Measurements from ENCODE around the gene TSPAN4. TPM values are rescaled to one million over a fixed set of nuclear protein-coding genes. Genes with fewer than 3 reads are reported as not detected.

TSPAN4 gene
- total RNA-seq, 1 experiment from 2014 or later = 50.3 TPM

- H3K4me1 ChIP-seq (ENCODE audit: control insufficient read depth in 1 of 2, insufficient read depth in 2 of 2, low read length in 2 of 2) = peaks cover 5 to 7% of the 10 kb centered on the region in 2 experiments; a peak in 3 of 4 replicates
- ATAC-seq = no peak
- ChIA-PET RAD21 (ENCODE audit: low non-redundant PET in 1 of 2, low total read pairs in 2 of 2, uncharacterized antibody in 2 of 2, unreplicated experiment in 2 of 2) (no interaction called here), POLR2A (interaction anchor here (0.7 kb wide), 1 partner anchor 45 kb away, joined by 4 read pairs; no protein-coding TSS in a partner anchor), CTCF (no interaction called here)
- no peak overlapping the region for H3K9ac ChIP-seq (ENCODE audit: low read length)
- H3K9me3 ChIP-seq (ENCODE audit: control insufficient read depth in 1 of 2, insufficient read depth in 1 of 2, low read depth in 1 of 2, low read length in 2 of 2) = no peaks in the 10 kb centered on the region
- intact Hi-C loops (cut with micrococcal nuclease) = no loop called here
- no peak overlapping the region for H3K27ac ChIP-seq (ENCODE audit: low read depth, low read length)
- H3K4me3 ChIP-seq (replicated peaks in 1 of 2; ENCODE audit: low read depth in 1 of 2, low read length in 2 of 2) = no peak overlapping the region
- H3K79me2 ChIP-seq (ENCODE audit: insufficient read depth, low read length) = no peaks in the 10 kb centered on the region
- BruUV-seq (replicated peaks) = no TSS peak
- TF ChIP-seq, protein P1, sequence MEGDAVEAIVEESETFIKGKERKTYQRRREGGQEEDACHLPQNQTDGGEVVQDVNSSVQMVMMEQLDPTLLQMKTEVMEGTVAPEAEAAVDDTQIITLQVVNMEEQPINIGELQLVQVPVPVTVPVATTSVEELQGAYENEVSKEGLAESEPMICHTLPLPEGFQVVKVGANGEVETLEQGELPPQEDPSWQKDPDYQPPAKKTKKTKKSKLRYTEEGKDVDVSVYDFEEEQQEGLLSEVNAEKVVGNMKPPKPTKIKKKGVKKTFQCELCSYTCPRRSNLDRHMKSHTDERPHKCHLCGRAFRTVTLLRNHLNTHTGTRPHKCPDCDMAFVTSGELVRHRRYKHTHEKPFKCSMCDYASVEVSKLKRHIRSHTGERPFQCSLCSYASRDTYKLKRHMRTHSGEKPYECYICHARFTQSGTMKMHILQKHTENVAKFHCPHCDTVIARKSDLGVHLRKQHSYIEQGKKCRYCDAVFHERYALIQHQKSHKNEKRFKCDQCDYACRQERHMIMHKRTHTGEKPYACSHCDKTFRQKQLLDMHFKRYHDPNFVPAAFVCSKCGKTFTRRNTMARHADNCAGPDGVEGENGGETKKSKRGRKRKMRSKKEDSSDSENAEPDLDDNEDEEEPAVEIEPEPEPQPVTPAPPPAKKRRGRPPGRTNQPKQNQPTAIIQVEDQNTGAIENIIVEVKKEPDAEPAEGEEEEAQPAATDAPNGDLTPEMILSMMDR (IDR thresholded peaks at IDR 0.05 in 2 of 3, conservative IDR thresholded peaks at IDR 0.05 in 1 of 3; ENCODE audit: borderline replicate concordance in 1 of 3, insufficient read depth in 1 of 3, low read depth in 2 of 3, low read length in 2 of 3) = no peak
- no peak for TF ChIP-seq MAX (IDR thresholded peaks at IDR 0.05)
- TF ChIP-seq ZFX (IDR thresholded peaks at IDR 0.05) = no peak
- no peak for TF ChIP-seq TCF7L2 (IDR thresholded peaks at IDR 0.05; ENCODE audit: borderline replicate concordance, extremely low read depth, insufficient read depth, insufficient read length)
- TF ChIP-seq SIN3A (IDR thresholded peaks at IDR 0.05; ENCODE audit: low read depth) = no peak
- no peak for TF ChIP-seq SRF (IDR thresholded peaks at IDR 0.05; ENCODE audit: low read depth)
- TF ChIP-seq POLR2AphosphoS5 (IDR thresholded peaks at IDR 0.05; ENCODE audit: low read depth, low read length) = no peak
- TF ChIP-seq FOSL1 (IDR thresholded peaks at IDR 0.05; ENCODE audit: low read depth) = no peak
- no peak for TF ChIP-seq YY1 (IDR thresholded peaks at IDR 0.05; ENCODE audit: extremely low read depth, insufficient replicate concordance, low read depth, low read length)
- no peak for TF ChIP-seq CEBPB (IDR thresholded peaks at IDR 0.05; ENCODE audit: low read depth)
- no peak for TF ChIP-seq REST (IDR thresholded peaks at IDR 0.05; ENCODE audit: low read depth)
- no peak for TF ChIP-seq ZBTB33 (IDR thresholded peaks at IDR 0.05; ENCODE audit: extremely low read depth, insufficient replicate concordance, low read length)
- TF ChIP-seq RAD21 (IDR thresholded peaks at IDR 0.05; ENCODE audit: low read depth) = no peak
- H3K9me2 ChIP-seq (ENCODE audit: insufficient read depth) = no peaks in the 10 kb centered on the region
- no peaks in the 10 kb centered on the region for H4K20me1 ChIP-seq (ENCODE audit: insufficient read depth)
- H3K36me3 ChIP-seq (ENCODE audit: control insufficient read depth in 1 of 2, insufficient read depth in 2 of 2, low read length in 2 of 2) = no peaks in the 10 kb centered on the region; a peak in 1 of 4 replicates
- no peak overlapping the region for H3K4me2 ChIP-seq (ENCODE audit: low read length)
- H2AFZ ChIP-seq (ENCODE audit: low read depth, low read length, poor library complexity, severe bottlenecking) = no peak overlapping the region
- DNase-seq (ENCODE audit: low read depth, low spot score) = no peak
- H3K27me3 ChIP-seq (ENCODE audit: insufficient read depth, low read length) = no peaks in the 10 kb centered on the region
Observed at GRCh38 chr11:893008-893654, 50.5 kb downstream of the TSPAN4 start.

All from HCT116 (cell line).